Kidney epithelial cell (primary cell): ENCODE measurements around the gene FERMT3. TPM values are rescaled to one million over a fixed set of nuclear protein-coding genes. Genes with fewer than 3 reads are reported as not detected.

Source experiments
- DNase-seq: peaks from one replicate; pipeline ENCODE4 v3.0.0-alpha.2; 2010; ENCODE audit warnings: low read depth
- H3K27me3 ChIP-seq: 2 replicates; pipeline ENCODE4 v1.6.0; 2011; ENCODE audit warnings: low read length; ENCODE audit not compliant: control insufficient read depth, insufficient read depth
- H3K36me3 ChIP-seq: 2 replicates; pipeline ENCODE4 v1.5.1; 2011; ENCODE audit warnings: low read length; ENCODE audit not compliant: control insufficient read depth, insufficient read depth
- H3K4me3 ChIP-seq: 2 replicates; pipeline ENCODE4 v1.5.1; 2011; ENCODE audit warnings: low read depth, mild to moderate bottlenecking, control low read depth, low read length
- CTCF ChIP-seq: IDR thresholded peaks from 2 replicates; pipeline ENCODE4 v1.5.1; 2011; ENCODE audit warnings: mild to moderate bottlenecking, moderate library complexity, low read length, control low read depth, inconsistent platforms; ENCODE audit not compliant: insufficient read depth, poor library complexity, severe bottlenecking
- total RNA-seq: library from RNA; depleted of rRNA; stranded (reverse); fragments of >200 nt; gene quantifications from 2 replicates; pipeline ENCODE4 v1.2.3, GENCODE V29; 2015

The FERMT3 gene
- total RNA-seq, 1 donor from 2014 or later = 0.25 TPM

GRCh38 chr11:64241241-64241490 lies 34.6 kb downstream of the FERMT3 start:
- no peak for DNase-seq
- no peaks in the 10 kb centered on the region for H3K27me3 ChIP-seq
- peaks cover 3% of the 10 kb centered on the region for H3K36me3 ChIP-seq

GRCh38 chr11:64241491-64242374 lies 35.2 kb downstream of the FERMT3 start:
- H3K36me3 ChIP-seq = peaks cover 3% of the 10 kb centered on the region
- TF ChIP-seq CTCF = no peak
- H3K4me3 ChIP-seq = peak overlapping the region; percentile 87
- H3K27me3 ChIP-seq = no peaks in the 10 kb centered on the region
- peak; percentile 80 for DNase-seq

More at GRCh38 chr11:64241241-64241490, 34.6 kb downstream of the FERMT3 start:
- no peak for TF ChIP-seq CTCF
- peak overlapping the region; percentile 58 for H3K4me3 ChIP-seq

- no peaks in the 10 kb centered on the region for H3K27me3 ChIP-seq
- DNase-seq = no peak
- no peak overlapping the region for H3K4me3 ChIP-seq
- no peak for TF ChIP-seq CTCF
- peaks cover 3% of the 10 kb centered on the region for H3K36me3 ChIP-seq
Observed at GRCh38 chr11:64243236-64243854, 36.8 kb downstream of the FERMT3 start.

- no peak for DNase-seq
- Histone ChIP-seq H3K27me3 (no peaks in the 10 kb centered on the region), H3K4me3 (no peak overlapping the region), H3K36me3 (peaks cover 3% of the 10 kb centered on the region)
- no peak for TF ChIP-seq CTCF
Observed at GRCh38 chr11:64244107-64244506, 37.6 kb downstream of the FERMT3 start.

GRCh38 chr11:64244966-64245365 lies 38.4 kb downstream of the FERMT3 start:
- Histone ChIP-seq H3K27me3 (no peaks in the 10 kb centered on the region), H3K4me3 (peak overlapping the region; percentile 71), H3K36me3 (peaks cover 3% of the 10 kb centered on the region)
- no peak for TF ChIP-seq CTCF
- DNase-seq = no peak
